CD4-positive, alpha-beta T cell (primary cell): Measurements from ENCODE around the gene GRID1. TPM values are rescaled to one million over a fixed set of nuclear protein-coding genes. Genes with fewer than 3 reads are reported as not detected.

Experiments
- ATAC-seq: fragments of 200-7000 bp; cut with Tn5 transposase; one replicate; pipeline ENCODE4 v1.10.0; 2022; ENCODE audit warnings: mild to moderate bottlenecking; ENCODE audit not compliant: poor library complexity
- CTCF ChIA-PET: fragments of 350-600 bp; sonication (Branson Sonifier 250); formaldehyde crosslinking; loops from one replicate; lab custom pipeline; 2021; ENCODE audit warnings: antibody characterized with exemption, inconsistent platforms; lab: Charles Lee
- POLR2A ChIA-PET: fragments of 350-600 bp; sonication (Branson Sonifier 250); formaldehyde crosslinking; loops from one replicate; lab custom pipeline; 2021; ENCODE audit warnings: antibody characterized with exemption, inconsistent platforms; lab: Charles Lee
- DNase-seq, 14 experiments: peaks; one replicate each; pipeline ENCODE4 v3.0.0-alpha.2; 2013 to 2020; ENCODE audit warnings: mixed read lengths in 2 of 14
- H3K27ac ChIP-seq, 2 donors: one replicate each; pipeline versions ENCODE4 v1.5.1 to v1.7.0; 2013; ENCODE audit warnings: low read length in 2 of 2, low read depth in 1 of 2, mild to moderate bottlenecking in 1 of 2
- H3K27me3 ChIP-seq, 2 experiments: 1 replicate in 1 of 2; 2 replicates in 1 of 2; pipeline versions ENCODE4 v1.6.1 to v1.7.0; 2013; ENCODE audit warnings: low read length in 2 of 2, control low read depth in 1 of 2, mild to moderate bottlenecking in 1 of 2, moderate library complexity in 1 of 2; ENCODE audit not compliant: insufficient read depth in 2 of 2, control insufficient read depth in 1 of 2
- H3K36me3 ChIP-seq: one replicate; pipeline ENCODE4 v1.6.1; 2013; ENCODE audit warnings: low read length, control low read depth; ENCODE audit not compliant: insufficient read depth
- H3K4me1 ChIP-seq: one replicate; pipeline ENCODE4 v1.6.1; 2013; ENCODE audit warnings: low read length, control low read depth; ENCODE audit not compliant: insufficient read depth
- H3K4me3 ChIP-seq: one replicate; pipeline ENCODE4 v1.5.1; 2013; ENCODE audit warnings: mild to moderate bottlenecking, low read length, moderate library complexity
- H3K9me3 ChIP-seq, 2 experiments: 1 replicate in 1 of 2; 2 replicates in 1 of 2; pipeline versions ENCODE4 v1.6.1 to v1.7.0; 2013; ENCODE audit warnings: low read length in 2 of 2, mild to moderate bottlenecking in 2 of 2, control low read depth in 1 of 2, moderate library complexity in 1 of 2; ENCODE audit not compliant: control insufficient read depth in 1 of 2, insufficient read depth in 1 of 2
- H3K27ac Mint-ChIP-seq: one replicate; pipeline ENCODE4 v1.8.0; 2020; ENCODE audit warnings: mixed read lengths
- H3K27me3 Mint-ChIP-seq: one replicate; pipeline ENCODE4 v1.8.0; 2021; ENCODE audit warnings: mixed read lengths
- H3K36me3 Mint-ChIP-seq: one replicate; pipeline ENCODE4 v1.8.0; 2021; ENCODE audit warnings: low read depth, mixed read lengths
- H3K4me1 Mint-ChIP-seq: one replicate; pipeline ENCODE4 v1.8.0; 2021; ENCODE audit warnings: low read depth, mixed read lengths
- H3K4me3 Mint-ChIP-seq: one replicate; pipeline ENCODE4 v1.8.0; 2020; ENCODE audit warnings: mild to moderate bottlenecking, mixed read lengths
- H3K9me3 Mint-ChIP-seq: one replicate; pipeline ENCODE4 v1.8.0; 2020; ENCODE audit warnings: mixed read lengths
- CTCF ChIP-seq: fragments of 200-600 bp; IDR thresholded peaks from one replicate; pipeline ENCODE4 v1.8.0; 2022; ENCODE audit warnings: antibody characterized with exemption, mild to moderate bottlenecking
- intact Hi-C, 2 experiments: fragments of 100-400 bp; cut with DNase I in 1 of 2; cut with micrococcal nuclease in 1 of 2; formaldehyde crosslinking; loops; one replicate each; pipeline versions ENCODE4 v1.15.1 to v1.9.0; 2023 to 2025; cut with DNase I, micrococcal nuclease
- total RNA-seq, 174 experiments: library from RNA in 2 of 174; stranded (reverse) in 2 of 174; gene quantifications; one replicate each; pipeline ENCODE4 v1.2.3 and lab custom pipeline; 2021 to 2026

Gene GRID1
- total RNA-seq, 2 experiments from 2014 or later = not detected

GRCh38 chr10:86211691-86212390 lies 154.8 kb downstream of the GRID1 start:
- no peak for DNase-seq
- Histone ChIP-seq H3K9me3 (peaks cover 0 to 5% of the 10 kb centered on the region in 2 experiments), H3K27me3 (no peaks in the 10 kb centered on the region), H3K4me1 (no peaks in the 10 kb centered on the region), H3K4me3 (no peak overlapping the region), H3K27ac (no peak overlapping the region), H3K36me3 (no peaks in the 10 kb centered on the region)
- H3K4me3 Mint-ChIP-seq = no peak overlapping the region
- POLR2A ChIA-PET = no interaction called here
- no peak for TF ChIP-seq CTCF
- no peaks in the 10 kb centered on the region for H3K9me3 Mint-ChIP-seq
- H3K27ac Mint-ChIP-seq = no peak overlapping the region
- intact Hi-C loops = no loop called here
- H3K36me3 Mint-ChIP-seq = no peaks in the 10 kb centered on the region
- CTCF ChIA-PET = no interaction called here
- ATAC-seq = no peak
- H3K27me3 Mint-ChIP-seq = peaks cover 4% of the 10 kb centered on the region
- H3K4me1 Mint-ChIP-seq = no peaks in the 10 kb centered on the region

- ChIA-PET CTCF (no interaction called here), POLR2A (no interaction called here)
- Histone ChIP-seq H3K27me3 (no peaks in the 10 kb centered on the region), H3K27ac (no peak overlapping the region), H3K4me3 (no peak overlapping the region), H3K9me3 (peaks cover 0 to 5% of the 10 kb centered on the region in 2 experiments), H3K4me1 (no peaks in the 10 kb centered on the region), H3K36me3 (no peaks in the 10 kb centered on the region)
- Mint-ChIP-seq H3K27me3 (peaks cover 4% of the 10 kb centered on the region), H3K27ac (no peak overlapping the region), H3K4me3 (no peak overlapping the region), H3K9me3 (no peaks in the 10 kb centered on the region), H3K4me1 (no peaks in the 10 kb centered on the region), H3K36me3 (no peaks in the 10 kb centered on the region)
- TF ChIP-seq CTCF = no peak
- intact Hi-C loops = no loop called here
- ATAC-seq (no peak), DNase-seq (no peak)
Observed at GRCh38 chr10:86210416-86210815, 156.2 kb downstream of the GRID1 start.

- Histone ChIP-seq H3K9me3 (peaks cover 0 to 5% of the 10 kb centered on the region in 2 experiments), H3K4me3 (no peak overlapping the region), H3K36me3 (no peaks in the 10 kb centered on the region), H3K4me1 (no peaks in the 10 kb centered on the region), H3K27me3 (no peaks in the 10 kb centered on the region), H3K27ac (no peak overlapping the region)
- CTCF ChIA-PET = no interaction called here
- POLR2A ChIA-PET = no interaction called here
- intact Hi-C loops = no loop called here
- no peak overlapping the region for H3K27ac Mint-ChIP-seq
- peaks cover 4% of the 10 kb centered on the region for H3K27me3 Mint-ChIP-seq
- no peaks in the 10 kb centered on the region for H3K9me3 Mint-ChIP-seq
- H3K4me3 Mint-ChIP-seq = no peak overlapping the region
- DNase-seq = no peak
- no peak for TF ChIP-seq CTCF
- no peak for ATAC-seq
- H3K36me3 Mint-ChIP-seq = no peaks in the 10 kb centered on the region
- H3K4me1 Mint-ChIP-seq = no peaks in the 10 kb centered on the region
Observed at GRCh38 chr10:86209726-86210125, 156.9 kb downstream of the GRID1 start.
